GM23338 (cell line): ENCODE data around the gene TNNI3. TPM values are rescaled to one million over a fixed set of nuclear protein-coding genes. Genes with fewer than 3 reads are reported as not detected.

Experiments
- ATAC-seq: fragments of 200-7000 bp; cut with Tn5 transposase; 3 replicates; pipeline ENCODE4 v1.9.1; 2020
- DNase-seq: peaks from one replicate; pipeline ENCODE4 v3.0.0-alpha.2; 2015; ENCODE audit warnings: low spot score
- H2AFZ ChIP-seq: fragments of 200-600 bp; sonication (generic); 2 replicates; pipeline ENCODE4 v1.8.0; 2016; ENCODE audit warnings: antibody characterized with exemption, mild to moderate bottlenecking, moderate library complexity
- H3F3A ChIP-seq: fragments of 200-600 bp; sonication (generic); replicated peaks from 2 replicates; pipeline ENCODE4 v1.8.0; 2017; ENCODE audit warnings: antibody characterized with exemption, mixed run types, low read depth
- H3K27ac ChIP-seq: fragments of 200-600 bp; sonication (generic); 2 replicates; pipeline ENCODE4 v1.6.1; 2016; ENCODE audit warnings: low read depth
- H3K27me3 ChIP-seq: fragments of 200-600 bp; sonication (generic); 2 replicates; pipeline ENCODE4 v1.8.0; 2016; ENCODE audit warnings: mild to moderate bottlenecking, mixed run types, moderate library complexity; ENCODE audit not compliant: insufficient read depth
- H3K36me3 ChIP-seq: fragments of 200-600 bp; sonication (generic); 2 replicates; pipeline ENCODE4 v1.8.0; 2016; ENCODE audit warnings: mild to moderate bottlenecking; ENCODE audit not compliant: insufficient read depth
- H3K4me1 ChIP-seq: fragments of 200-600 bp; sonication (generic); 2 replicates; pipeline ENCODE4 v1.8.0; 2016; ENCODE audit warnings: mild to moderate bottlenecking, moderate library complexity; ENCODE audit not compliant: insufficient read depth
- H3K4me2 ChIP-seq: fragments of 200-600 bp; sonication (generic); 2 replicates; pipeline ENCODE4 v1.7.1; 2017; ENCODE audit warnings: mixed run types
- H3K4me3 ChIP-seq: fragments of 200-600 bp; sonication (generic); 2 replicates; pipeline ENCODE4 v1.6.1; 2016; ENCODE audit warnings: mixed run types
- H3K79me2 ChIP-seq: fragments of 200-600 bp; sonication (generic); replicated peaks from 2 replicates; pipeline ENCODE4 v1.8.0; 2017; ENCODE audit warnings: mild to moderate bottlenecking; ENCODE audit not compliant: insufficient read depth
- H3K9me2 ChIP-seq: fragments of 200-600 bp; sonication (generic); 2 replicates; pipeline ENCODE4 v1.8.0; 2017; ENCODE audit not compliant: insufficient read depth
- H4K20me1 ChIP-seq: fragments of 200-600 bp; sonication (generic); replicated peaks from 2 replicates; pipeline ENCODE4 v1.8.0; 2017; ENCODE audit warnings: mild to moderate bottlenecking; ENCODE audit not compliant: insufficient read depth
- H3K27ac Mint-ChIP-seq: 2 replicates; pipeline ENCODE4 v1.8.0; 2020; ENCODE audit warnings: inconsistent platforms, mild to moderate bottlenecking, moderate library complexity, mixed read lengths
- H3K27me3 Mint-ChIP-seq: 3 replicates; pipeline ENCODE4 v1.8.0; 2022; ENCODE audit warnings: low read depth, mild to moderate bottlenecking, moderate library complexity, mixed read lengths, inconsistent platforms; ENCODE audit not compliant: insufficient read depth, poor library complexity
- H3K36me3 Mint-ChIP-seq: 3 replicates; pipeline ENCODE4 v1.8.0; 2021; ENCODE audit warnings: low read depth, mild to moderate bottlenecking, inconsistent platforms, moderate library complexity, mixed read lengths
- H3K4me1 Mint-ChIP-seq: 3 replicates; pipeline ENCODE4 v1.8.0; 2020; ENCODE audit warnings: mild to moderate bottlenecking, inconsistent platforms, mixed read lengths
- H3K4me3 Mint-ChIP-seq: 3 replicates; pipeline ENCODE4 v1.8.0; 2021; ENCODE audit warnings: moderate library complexity, mild to moderate bottlenecking, inconsistent platforms, mixed read lengths
- H3K9me3 Mint-ChIP-seq: 3 replicates; pipeline ENCODE4 v1.8.0; 2020; ENCODE audit warnings: moderate library complexity, mild to moderate bottlenecking, inconsistent platforms, mixed read lengths
- CREB1 ChIP-seq: fragments of 250-450 bp; sonication (Bioruptor Pico); IDR thresholded peaks from 2 replicates; pipeline ENCODE4 v1.5.0; 2020; ENCODE audit warnings: low read depth, mild to moderate bottlenecking, moderate library complexity
- JUNB ChIP-seq: IDR thresholded peaks from one replicate; pipeline ENCODE4 v1.6.1; 2016; ENCODE audit warnings: antibody characterized with exemption; ENCODE audit not compliant: unreplicated experiment
- POLR2AphosphoS5 ChIP-seq: IDR thresholded peaks from 2 replicates; pipeline ENCODE4 v1.6.1; 2016; ENCODE audit warnings: antibody characterized with exemption, low read depth
- STAT1 ChIP-seq: IDR thresholded peaks from one replicate; pipeline ENCODE4 v1.6.1; 2016; ENCODE audit warnings: antibody characterized with exemption; ENCODE audit not compliant: unreplicated experiment
- polyA plus RNA-seq: library from polyadenylated mRNA; unstranded; fragments of >200 nt; fragmentation: Nextera tagmentation; extraction: Ambion mirVana; gene quantifications from 2 replicates; pipeline ENCODE4 v1.2.1, GENCODE V29; 2016
- total RNA-seq: library from RNA; depleted of rRNA; stranded (reverse); fragments of >200 nt; shearing (Covaris generic); gene quantifications from 2 replicates; pipeline ENCODE4 v1.2.3, GENCODE V29; 2014
- TF ChIP-seq, protein P1 (sequence below): IDR thresholded peaks from 2 replicates; pipeline ENCODE4 v1.6.1; 2016; ENCODE audit warnings: antibody characterized with exemption
- TF ChIP-seq, protein P2 (sequence below), 2 experiments: fragments of 200-600 bp in 1 of 2; sonication (generic) in 1 of 2; conservative IDR thresholded peaks; 2 replicates each; pipeline versions ENCODE4 v1.5.1 to v1.6.1; 2016 to 2017; ENCODE audit warnings: antibody characterized with exemption in 2 of 2, low read depth in 2 of 2, mild to moderate bottlenecking in 2 of 2, moderate library complexity in 1 of 2

Gene TNNI3
- total and polyA plus RNA-seq, 2 experiments from 2014 or later = 21.5 to 150 TPM

DNA sequence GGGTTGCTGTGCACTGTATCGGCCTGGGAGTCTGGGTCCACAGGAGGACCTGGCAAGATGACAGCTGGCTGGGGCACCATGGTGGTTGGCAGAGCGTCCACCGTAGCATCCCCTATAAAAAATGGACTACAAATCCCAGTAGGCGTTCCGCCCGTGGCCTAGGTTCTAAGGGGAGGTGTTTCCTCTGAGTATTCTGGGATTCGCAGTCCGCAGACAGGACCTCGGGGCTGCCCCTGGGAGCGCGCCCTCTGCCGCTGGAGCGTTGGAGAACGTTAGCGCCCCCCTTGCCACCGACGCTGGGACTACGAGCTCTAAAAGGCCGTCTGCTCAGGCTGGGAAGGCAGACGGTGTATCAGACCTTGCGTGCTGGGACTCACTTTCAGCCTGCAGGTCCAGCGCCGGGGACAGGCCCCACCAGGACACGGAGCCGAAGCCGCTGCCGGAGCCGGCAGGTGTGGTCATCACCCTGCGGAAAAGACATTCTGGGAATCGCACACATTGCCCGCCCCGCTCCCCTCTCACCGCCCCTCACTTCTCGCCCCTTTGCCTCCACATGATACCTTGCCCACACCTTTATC is 8.5 kb upstream of the TNNI3 start:
- peak overlapping the region; percentile 80 for H3K4me2 ChIP-seq
- H4K20me1 ChIP-seq = no peaks in the 10 kb centered on the region
- H3K27me3 ChIP-seq = peaks cover 50% of the 10 kb centered on the region
- peak; percentile 98 for DNase-seq
- H3K4me1 ChIP-seq = peaks cover 6% of the 10 kb centered on the region; the same call in 1 of the 2 replicates
- 0 out of 2 replicates have a peak, but pooled peaks cover 3% of the 10 kb centered on the region for H3F3A ChIP-seq
- TF ChIP-seq JUNB (no peak), CREB1 (CRISPR knock-in tag) (peak; percentile 40)
- TF ChIP-seq, protein P1, sequence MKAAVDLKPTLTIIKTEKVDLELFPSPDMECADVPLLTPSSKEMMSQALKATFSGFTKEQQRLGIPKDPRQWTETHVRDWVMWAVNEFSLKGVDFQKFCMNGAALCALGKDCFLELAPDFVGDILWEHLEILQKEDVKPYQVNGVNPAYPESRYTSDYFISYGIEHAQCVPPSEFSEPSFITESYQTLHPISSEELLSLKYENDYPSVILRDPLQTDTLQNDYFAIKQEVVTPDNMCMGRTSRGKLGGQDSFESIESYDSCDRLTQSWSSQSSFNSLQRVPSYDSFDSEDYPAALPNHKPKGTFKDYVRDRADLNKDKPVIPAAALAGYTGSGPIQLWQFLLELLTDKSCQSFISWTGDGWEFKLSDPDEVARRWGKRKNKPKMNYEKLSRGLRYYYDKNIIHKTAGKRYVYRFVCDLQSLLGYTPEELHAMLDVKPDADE = peak; percentile 94
- TF ChIP-seq, protein P2, sequence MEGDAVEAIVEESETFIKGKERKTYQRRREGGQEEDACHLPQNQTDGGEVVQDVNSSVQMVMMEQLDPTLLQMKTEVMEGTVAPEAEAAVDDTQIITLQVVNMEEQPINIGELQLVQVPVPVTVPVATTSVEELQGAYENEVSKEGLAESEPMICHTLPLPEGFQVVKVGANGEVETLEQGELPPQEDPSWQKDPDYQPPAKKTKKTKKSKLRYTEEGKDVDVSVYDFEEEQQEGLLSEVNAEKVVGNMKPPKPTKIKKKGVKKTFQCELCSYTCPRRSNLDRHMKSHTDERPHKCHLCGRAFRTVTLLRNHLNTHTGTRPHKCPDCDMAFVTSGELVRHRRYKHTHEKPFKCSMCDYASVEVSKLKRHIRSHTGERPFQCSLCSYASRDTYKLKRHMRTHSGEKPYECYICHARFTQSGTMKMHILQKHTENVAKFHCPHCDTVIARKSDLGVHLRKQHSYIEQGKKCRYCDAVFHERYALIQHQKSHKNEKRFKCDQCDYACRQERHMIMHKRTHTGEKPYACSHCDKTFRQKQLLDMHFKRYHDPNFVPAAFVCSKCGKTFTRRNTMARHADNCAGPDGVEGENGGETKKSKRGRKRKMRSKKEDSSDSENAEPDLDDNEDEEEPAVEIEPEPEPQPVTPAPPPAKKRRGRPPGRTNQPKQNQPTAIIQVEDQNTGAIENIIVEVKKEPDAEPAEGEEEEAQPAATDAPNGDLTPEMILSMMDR (conservative IDR thresholded peaks at IDR 0.05; ENCODE audit: low read depth in 2 of 2) = peak; percentile 79 to 86
- peaks cover 11% of the 10 kb centered on the region; the same call in 2 of the 3 replicates for H3K4me1 Mint-ChIP-seq
- ATAC-seq = peak; percentile 83
- peak overlapping the region; percentile 58 for H3K4me3 ChIP-seq
- H2AFZ ChIP-seq = 0 out of 2 replicates have a peak overlapping the region, but pooled peaks have one; percentile 50
- peak overlapping the region; percentile 99 for H3K27ac Mint-ChIP-seq
- H3K27me3 Mint-ChIP-seq = peaks cover 31% of the 10 kb centered on the region
- no peaks in the 10 kb centered on the region for H3K79me2 ChIP-seq
- no peaks in the 10 kb centered on the region for H3K9me3 Mint-ChIP-seq
- no peaks in the 10 kb centered on the region for H3K36me3 Mint-ChIP-seq
- peak overlapping the region; percentile 85 for H3K4me3 Mint-ChIP-seq
- no peaks in the 10 kb centered on the region for H3K9me2 ChIP-seq
- no peaks in the 10 kb centered on the region for H3K36me3 ChIP-seq
- no peak overlapping the region for H3K27ac ChIP-seq

- peak overlapping the region; percentile 56 for H3K4me3 ChIP-seq
These were observed 4.2 kb upstream of the TNNI3 start for GRCh38 chr19:55161571-55162322.

More at GRCh38 chr19:55161571-55162322, 4.2 kb upstream of the TNNI3 start:
- Mint-ChIP-seq H3K4me3 (no peak overlapping the region), H3K9me3 (no peaks in the 10 kb centered on the region), H3K27me3 (peaks cover 48% of the 10 kb centered on the region), H3K4me1 (peaks cover 25% of the 10 kb centered on the region), H3K36me3 (no peaks in the 10 kb centered on the region; the same call in 2 of the 3 replicates), H3K27ac (no peak overlapping the region)
- DNase-seq (peak; percentile 70), ATAC-seq (peak; percentile 0)
- no peaks in the 10 kb centered on the region for H3F3A ChIP-seq
- H3K9me2 ChIP-seq = no peaks in the 10 kb centered on the region
- H4K20me1 ChIP-seq = no peaks in the 10 kb centered on the region
- peaks cover 30% of the 10 kb centered on the region for H3K4me1 ChIP-seq
- H3K36me3 ChIP-seq = no peaks in the 10 kb centered on the region
- H3K4me2 ChIP-seq = peak overlapping the region; percentile 86
- no peak overlapping the region for H3K27ac ChIP-seq
- no peaks in the 10 kb centered on the region for H3K79me2 ChIP-seq
- 0 out of 2 replicates have a peak overlapping the region, but pooled peaks have one; percentile 63 for H2AFZ ChIP-seq
- H3K27me3 ChIP-seq = peaks cover 32% of the 10 kb centered on the region
- no peak for TF ChIP-seq STAT1
- TF ChIP-seq POLR2AphosphoS5 = no peak
- TF ChIP-seq, protein P2 (conservative IDR thresholded peaks at IDR 0.05; ENCODE audit: low read depth in 2 of 2) = peak in 1 of 2 experiments; percentile 30; a peak in 2 of 4 replicates
